K562 (cell line): ENCODE results near the gene LRRC14B. TPM values are rescaled to one million over a fixed set of nuclear protein-coding genes. Genes with fewer than 3 reads are reported as not detected.

Experiments used
- ATAC-seq: fragments of 200-7000 bp; cut with Tn5 transposase; 3 replicates; pipeline ENCODE4 v1.9.1; 2020; ENCODE audit warnings: moderate library complexity
- BruUV-seq: library from RNA; stranded (reverse); fragments of 400-500 nt; replicated peaks from 2 replicates; lab custom pipeline; 2021; lab: Mats Ljungman, UMichigan
- CTCF ChIA-PET: fragments of 300-600 bp; formaldehyde crosslinking; extraction: SDS; loops from one replicate; lab custom pipeline; 2021; ENCODE audit warnings: low intra/inter-chr PET ratio; lab: Yijun Ruan, JAX
- POLR2A ChIA-PET: fragments of 300-600, 350-650 bp; sonication (Branson Sonifier 250); formaldehyde crosslinking; extraction: SDS; loops from one replicate; lab custom pipeline; 2021; ENCODE audit warnings: antibody characterized with exemption, inconsistent platforms; lab: Yijun Ruan, JAX
- DNase-seq, 4 experiments: peaks; one replicate each; pipeline versions ENCODE4 v3.0.0 to v3.0.0-alpha.2; 2011 to 2018; ENCODE audit warnings: low spot score in 3 of 4, mixed read lengths in 3 of 4; ENCODE audit errors: extremely low read depth in 1 of 4
- FAIRE-seq: peaks from 2 replicates; lab custom pipeline; 2011; peaks lifted over from hg19 to GRCh38; lab: Jason Lieb, UNC
- H2AFZ ChIP-seq: 2 replicates; pipeline ENCODE4 v1.6.0; 2011; ENCODE audit warnings: low read depth, low read length, control low read depth, inconsistent platforms
- H3K27ac ChIP-seq: fragments of 200-600 bp; 3 replicates; pipeline ENCODE4 v1.8.0; 2011; ENCODE audit warnings: low read depth, mild to moderate bottlenecking, control low read depth, inconsistent platforms, low read length, moderate library complexity, mixed read lengths; ENCODE audit errors: extremely low read depth
- H3K27me3 ChIP-seq, 2 experiments: fragments of 300-600 bp in 1 of 2; 2 replicates in 1 of 2; 3 replicates in 1 of 2; pipeline versions ENCODE4 v1.6.0 to v1.8.0; 2011; ENCODE audit warnings: inconsistent platforms in 2 of 2, low read length in 2 of 2, mild to moderate bottlenecking in 1 of 2, mixed read lengths in 1 of 2, moderate library complexity in 1 of 2; ENCODE audit not compliant: control insufficient read depth in 2 of 2, insufficient read depth in 2 of 2
- H3K36me3 ChIP-seq: fragments of 300-600 bp; 3 replicates; pipeline ENCODE4 v1.8.0; 2011; ENCODE audit warnings: mild to moderate bottlenecking, low read length, inconsistent platforms; ENCODE audit not compliant: control insufficient read depth, insufficient read depth
- H3K4me1 ChIP-seq, 2 experiments: fragments of 200-600 bp in 1 of 2; replicated peaks in 1 of 2; 2 replicates in 1 of 2; 3 replicates in 1 of 2; pipeline versions ENCODE4 v1.5.1 to v1.8.0; 2011; ENCODE audit warnings: inconsistent platforms in 2 of 2, low read length in 2 of 2, mild to moderate bottlenecking in 1 of 2, mixed read lengths in 1 of 2, moderate library complexity in 1 of 2; ENCODE audit not compliant: control insufficient read depth in 2 of 2, insufficient read depth in 2 of 2
- H3K4me2 ChIP-seq: 2 replicates; pipeline ENCODE4 v1.6.1; 2011; ENCODE audit warnings: low read length, control low read depth, inconsistent platforms, mixed read lengths; ENCODE audit not compliant: insufficient read depth
- H3K4me3 ChIP-seq: fragments of 200-600 bp; sonication (generic), shearing (Covaris generic); 2 replicates; pipeline ENCODE4 v1.5.1; 2016; ENCODE audit warnings: control low read depth, inconsistent platforms
- H3K79me2 ChIP-seq: fragments of 200-600 bp; 3 replicates; pipeline ENCODE4 v1.8.0; 2011; ENCODE audit warnings: low read length, inconsistent platforms; ENCODE audit not compliant: control insufficient read depth, insufficient read depth
- H3K9ac ChIP-seq, 2 experiments: 2 replicates each; pipeline versions ENCODE4 v1.6.0 to v1.6.1; 2011; ENCODE audit warnings: low read depth in 2 of 2, low read length in 2 of 2, control low read depth in 1 of 2, inconsistent platforms in 1 of 2, mild to moderate bottlenecking in 1 of 2, mixed read lengths in 1 of 2; ENCODE audit not compliant: insufficient read depth in 1 of 2
- H3K9me1 ChIP-seq: one replicate; pipeline ENCODE4 v1.6.0; 2011; ENCODE audit warnings: inconsistent platforms, mild to moderate bottlenecking, low read length, moderate library complexity; ENCODE audit not compliant: control insufficient read depth, insufficient read depth
- H3K9me3 ChIP-seq: replicated peaks from 2 replicates; pipeline ENCODE4 v1.5.1; 2011; ENCODE audit warnings: low read depth, low read length, inconsistent platforms; ENCODE audit not compliant: control insufficient read depth, insufficient read depth
- H4K20me1 ChIP-seq: replicated peaks from 2 replicates; pipeline ENCODE4 v1.6.1; 2011; ENCODE audit warnings: low read length, inconsistent platforms, mixed read lengths; ENCODE audit not compliant: control insufficient read depth, insufficient read depth
- HDAC1 ChIP-seq, 2 experiments: fragments of 450-650 bp; IDR thresholded peaks; 2 replicates each; pipeline ENCODE4 v1.6.1; 2016 to 2017; ENCODE audit warnings: inconsistent platforms in 1 of 2, mild to moderate bottlenecking in 1 of 2, moderate library complexity in 1 of 2
- MAFF ChIP-seq: IDR thresholded peaks from 2 replicates; pipeline ENCODE4 v1.6.1; 2012; ENCODE audit warnings: low read length, improper control_type of control experiment
- ZNF408 ChIP-seq: fragments of 250-450 bp; sonication (Bioruptor Pico); IDR thresholded peaks from 2 replicates; pipeline ENCODE4 v1.4.0; 2020; ENCODE audit warnings: low read depth, mild to moderate bottlenecking, moderate library complexity
- WGBS: fragments of 100-300 bp; shearing (Covaris generic); methylation state at CpG from one replicate; pipeline ENCODE4 v1.1.6; 2016; ENCODE audit warnings: low coverage, mixed read lengths; ENCODE audit not compliant: insufficient coverage; ENCODE audit errors: missing lambda C conversion rate; 5-methylcytosine and 5-hydroxymethylcytosine counted together
- in situ Hi-C: fragments of 300-500 bp; cut with MboI; formaldehyde crosslinking; loops from 4 replicates; pipeline ENCODE4 v1.15.0; 2018; ENCODE audit warnings: inconsistent platforms, mixed read lengths
- intact Hi-C: fragments of 100-400 bp; cut with micrococcal nuclease; formaldehyde crosslinking; loops from 2 replicates; pipeline ENCODE4 v1.14.2; 2022
- polyA plus RNA-seq, 8 experiments: library from polyadenylated mRNA; depleted of rRNA in 4 of 8; stranded (reverse) in 5 of 8; unstranded in 3 of 8; fragments of >200 nt; fragmentation: Nextera tagmentation in 2 of 8; fragmentation: Illumina TruSeq in 1 of 8; extraction: Ambion mirVana in 2 of 8; extraction: Trizol in 1 of 8; gene quantifications; 2 replicates each; pipeline versions ENCODE4 v1.2.1 to v1.2.3, GENCODE V29; 2011 to 2014; ENCODE audit warnings: inconsistent platforms in 1 of 8, missing spikeins in 1 of 8
- total RNA-seq, 7 experiments: library from RNA; depleted of rRNA in 6 of 7; stranded (reverse); fragments of >200 nt in 6 of 7; fragmentation: Illumina TruSeq in 2 of 7; extraction: Trizol in 2 of 7; gene quantifications; 2 replicates each; pipeline versions ENCODE4 v1.2.1 to v1.2.3, GENCODE V29; 2011 to 2021; ENCODE audit warnings: low replicate concordance in 1 of 7
- TF ChIP-seq, protein P1 (sequence below): fragments of 450-650 bp; conservative IDR thresholded peaks from 2 replicates; pipeline ENCODE4 v1.6.1; 2016; ENCODE audit warnings: missing genetic modification characterization, low read depth, mild to moderate bottlenecking, control low read depth, missing compliant biosample characterization

The LRRC14B gene
- total and polyA plus RNA-seq, 9 of the 15 experiments (the other 6 are each of a cell fraction or from before 2014, with no cell fraction given): not detected

DNA sequence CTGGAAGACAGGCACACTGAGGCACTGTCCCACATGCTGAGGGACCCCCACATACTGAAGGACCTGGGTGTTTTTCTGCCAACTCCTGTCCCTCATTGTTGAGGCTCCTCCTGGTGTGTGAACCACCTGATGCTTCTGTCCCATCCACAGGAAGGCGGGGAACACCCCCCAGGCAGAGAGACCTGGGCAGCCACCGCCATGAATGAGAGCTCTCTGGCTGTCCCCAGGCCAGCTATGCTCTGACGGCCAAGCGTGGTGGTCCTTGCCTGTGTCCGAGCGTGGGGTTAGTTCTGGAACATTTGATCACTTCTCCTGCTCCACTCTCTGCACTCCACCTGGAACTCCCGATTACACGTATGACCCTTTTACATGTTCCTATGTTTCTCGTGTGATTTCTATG lies 11.9 kb upstream of the LRRC14B start:
- Histone ChIP-seq H3K4me1 (peaks cover 0 to 8% of the 10 kb centered on the region in 2 experiments; a peak in 1 of 5 replicates), H3K79me2 (no peaks in the 10 kb centered on the region), H3K9ac (no peak overlapping the region), H4K20me1 (peaks cover 12% of the 10 kb centered on the region), H3K4me2 (no peak overlapping the region), H3K27me3 (peaks cover 70 to 81% of the 10 kb centered on the region in 2 experiments), H3K9me1 (no peaks in the 10 kb centered on the region), H3K27ac (no peak overlapping the region), H2AFZ (no peak overlapping the region), H3K36me3 (no peaks in the 10 kb centered on the region), H3K4me3 (no peak overlapping the region), H3K9me3 (no peaks in the 10 kb centered on the region)
- in situ Hi-C loops: no loop called here
- no peak for DNase-seq
- intact Hi-C loops: no loop called here
- TF ChIP-seq, protein P1, sequence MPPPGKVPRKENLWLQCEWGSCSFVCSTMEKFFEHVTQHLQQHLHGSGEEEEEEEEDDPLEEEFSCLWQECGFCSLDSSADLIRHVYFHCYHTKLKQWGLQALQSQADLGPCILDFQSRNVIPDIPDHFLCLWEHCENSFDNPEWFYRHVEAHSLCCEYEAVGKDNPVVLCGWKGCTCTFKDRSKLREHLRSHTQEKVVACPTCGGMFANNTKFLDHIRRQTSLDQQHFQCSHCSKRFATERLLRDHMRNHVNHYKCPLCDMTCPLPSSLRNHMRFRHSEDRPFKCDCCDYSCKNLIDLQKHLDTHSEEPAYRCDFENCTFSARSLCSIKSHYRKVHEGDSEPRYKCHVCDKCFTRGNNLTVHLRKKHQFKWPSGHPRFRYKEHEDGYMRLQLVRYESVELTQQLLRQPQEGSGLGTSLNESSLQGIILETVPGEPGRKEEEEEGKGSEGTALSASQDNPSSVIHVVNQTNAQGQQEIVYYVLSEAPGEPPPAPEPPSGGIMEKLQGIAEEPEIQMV (tag): no peak
- 0 out of 2 replicates have a peak, but pooled peaks have one; percentile 23 for TF ChIP-seq ZNF408 (CRISPR knock-in tag)
- TF ChIP-seq MAFF: no peak
- no peak for TF ChIP-seq HDAC1 (IDR thresholded peaks at IDR 0.05)
- CTCF ChIA-PET: no interaction called here
- POLR2A ChIA-PET: no interaction called here
- no peak for FAIRE-seq
- no peak for ATAC-seq
- no TSS peak for BruUV-seq
- WGBS: 1% methylated on average over 9 of the region's 9 CpGs
